Smooth muscle cell of the brain vasculature (primary cell): Measurements from ENCODE around the gene TEX2.

Experiments used
- DNase-seq: peaks from one replicate; pipeline ENCODE4 v3.0.0-alpha.2; 2012; ENCODE audit warnings: low read depth, low spot score

The TEX2 gene

GRCh38 chr17:64160378-64160777, 102.7 kb downstream of the TEX2 start:
- no peak for DNase-seq

DNA sequence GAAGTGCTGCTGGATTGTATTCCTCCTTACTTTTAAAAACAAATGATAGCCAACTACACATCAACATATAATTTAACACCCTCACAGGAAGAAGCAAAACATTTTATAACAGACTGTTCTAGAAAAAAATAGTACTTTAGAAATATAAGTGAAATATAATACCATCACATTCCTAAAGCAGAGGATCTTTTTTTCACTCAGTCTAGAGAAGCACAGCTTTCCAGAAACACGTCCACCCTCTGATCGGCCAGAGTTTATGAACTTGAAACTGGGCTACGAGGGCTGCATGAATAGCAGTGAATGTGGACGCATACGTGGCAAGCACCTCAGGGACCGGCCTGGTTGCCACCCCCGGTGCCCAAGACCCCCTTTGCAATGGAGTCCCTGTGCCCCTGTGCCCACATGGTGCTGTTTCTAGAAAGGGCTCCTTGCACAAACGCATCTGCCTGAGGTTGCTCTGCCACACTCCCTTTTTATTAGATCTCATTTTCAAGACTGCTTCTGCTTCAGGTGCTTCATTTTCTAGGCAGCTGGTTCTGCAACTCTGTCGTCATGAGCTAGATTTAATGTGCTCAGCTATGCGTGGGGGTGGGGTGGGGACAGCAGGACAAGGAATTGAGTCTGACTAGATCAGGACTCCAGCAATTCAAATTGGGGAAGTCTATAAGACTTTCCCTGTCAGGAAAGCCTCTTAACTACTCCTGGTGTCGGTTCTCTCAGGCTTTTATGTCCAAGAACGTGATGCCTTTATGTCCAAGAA, 104.0 kb downstream of the TEX2 start:
- no peak for DNase-seq

DNA sequence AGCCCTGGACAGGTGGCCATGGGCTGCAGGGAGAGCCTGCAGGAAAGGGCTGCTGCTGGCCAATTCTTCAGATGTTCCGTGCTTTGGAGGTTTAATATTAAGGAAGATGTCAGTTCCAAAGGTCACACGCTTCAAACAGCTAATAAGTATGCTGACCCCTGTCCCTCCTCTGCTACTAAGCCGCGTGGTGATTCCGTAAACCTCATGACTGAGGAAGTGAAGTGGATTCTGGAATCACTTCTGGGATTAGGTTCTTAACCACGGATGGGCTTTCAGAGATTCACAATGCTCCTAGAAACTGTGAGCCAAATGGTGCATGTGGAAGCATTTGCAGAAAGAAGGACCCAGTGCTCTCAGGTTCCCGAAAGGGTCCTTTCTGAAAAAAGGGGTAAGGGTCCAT, 104.7 kb downstream of the TEX2 start:
- no peak for DNase-seq

DNA sequence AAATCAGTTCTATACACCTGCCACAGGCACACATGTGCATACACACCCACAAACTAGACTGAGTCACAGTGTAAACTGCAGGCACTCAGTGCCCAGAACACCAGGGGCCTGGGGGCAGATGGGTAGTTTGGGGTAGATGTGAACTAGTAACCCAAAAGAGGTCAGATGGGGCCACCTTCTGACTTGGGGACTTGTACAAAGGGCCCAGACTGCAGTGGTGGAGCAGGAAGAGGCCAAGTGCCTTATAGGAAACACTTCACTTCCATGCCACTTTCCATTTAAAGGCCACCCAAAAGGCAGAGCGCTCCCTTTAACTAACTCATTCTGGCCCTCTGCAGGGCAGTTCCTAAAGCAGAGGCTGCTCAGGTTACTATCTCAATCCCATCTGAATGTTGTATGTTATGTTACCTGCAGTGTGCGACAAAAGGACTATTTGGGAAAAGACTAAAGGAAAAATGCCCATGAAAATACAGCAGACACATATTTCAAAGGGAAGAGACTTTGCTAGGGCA, 105.3 kb downstream of the TEX2 start:
- no peak for DNase-seq

DNA sequence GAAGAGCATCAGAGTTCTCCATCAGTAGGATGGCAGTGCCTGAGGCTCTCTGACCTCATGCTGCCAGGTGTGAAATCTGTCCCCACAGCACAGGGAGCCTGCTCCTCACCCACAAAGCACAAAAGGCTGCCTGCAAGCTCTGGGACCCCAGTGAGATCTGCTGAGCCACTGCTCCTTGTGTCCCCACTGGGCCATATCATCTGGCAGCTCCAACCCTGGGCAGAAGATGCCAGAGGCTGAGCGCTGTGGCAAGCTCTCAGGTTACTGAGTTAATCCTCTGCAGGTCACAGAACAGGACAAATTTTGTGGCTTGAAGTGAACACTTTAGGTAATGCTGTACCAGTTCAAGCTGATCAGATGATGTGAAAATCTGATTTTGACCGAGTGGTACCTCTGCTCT, 106.4 kb downstream of the TEX2 start:
- no peak for DNase-seq

- DNase-seq, result no peak
These were observed 107.1 kb downstream of the TEX2 start for GRCh38 chr17:64155751-64156544.

GRCh38 chr17:64155129-64155528, 107.9 kb downstream of the TEX2 start:
- no peak for DNase-seq

- DNase-seq, result no peak
These were observed 108.3 kb downstream of the TEX2 start for GRCh38 chr17:64154717-64155116.

DNA sequence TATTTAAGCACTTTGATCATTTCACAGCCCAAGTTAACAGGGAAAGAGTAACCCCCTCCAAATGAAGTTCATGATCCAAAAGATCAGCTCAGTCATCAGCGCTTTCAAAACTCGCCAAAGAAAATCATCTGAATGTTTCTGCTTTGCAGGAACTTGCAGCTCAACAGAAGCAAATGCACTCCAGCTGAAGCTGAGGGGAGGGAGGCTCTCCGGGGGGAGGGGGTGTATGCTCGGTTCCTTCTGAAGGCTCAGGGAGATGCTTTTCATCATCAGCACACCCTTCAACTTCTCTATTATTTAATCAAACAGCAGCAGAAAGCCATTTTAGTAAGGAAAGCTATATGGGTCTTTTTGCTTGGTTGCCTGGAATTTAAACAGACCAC, 108.8 kb downstream of the TEX2 start:
- DNase-seq, result no peak

DNA sequence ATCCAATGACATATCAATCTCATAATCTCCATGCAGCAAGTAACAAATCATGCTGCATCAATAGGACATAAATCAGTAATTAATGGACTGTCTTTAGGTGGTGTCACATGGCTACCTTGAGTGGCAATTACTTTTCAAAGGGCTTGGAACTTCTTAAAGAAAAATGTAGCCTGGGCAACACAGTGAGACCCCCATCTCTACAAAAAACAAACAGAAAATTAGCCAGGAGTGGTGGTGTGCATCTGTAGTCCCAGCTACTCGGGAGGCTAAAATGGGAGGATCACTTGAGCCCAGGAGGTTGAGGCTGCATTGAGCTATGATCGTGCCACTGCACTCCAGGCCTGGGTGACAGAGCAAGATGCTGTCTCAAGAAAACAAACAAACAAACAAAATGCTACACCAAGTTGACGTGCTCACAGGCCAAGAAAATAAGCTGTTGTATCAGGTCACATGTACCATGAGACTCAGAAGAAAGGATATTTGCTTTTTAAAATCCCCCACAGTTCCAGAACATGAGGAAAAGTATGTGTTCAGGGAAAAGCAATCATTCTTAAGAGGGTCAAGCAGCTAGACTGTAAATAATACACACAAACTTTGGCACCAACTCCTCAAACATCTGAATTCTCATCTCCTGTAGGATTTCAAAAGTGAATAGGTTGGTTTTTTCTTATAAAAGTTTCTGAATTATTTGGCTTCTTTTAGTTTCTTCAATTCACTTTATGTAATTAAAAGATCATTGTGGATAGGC, 109.3 kb downstream of the TEX2 start:
- no peak for DNase-seq

DNA sequence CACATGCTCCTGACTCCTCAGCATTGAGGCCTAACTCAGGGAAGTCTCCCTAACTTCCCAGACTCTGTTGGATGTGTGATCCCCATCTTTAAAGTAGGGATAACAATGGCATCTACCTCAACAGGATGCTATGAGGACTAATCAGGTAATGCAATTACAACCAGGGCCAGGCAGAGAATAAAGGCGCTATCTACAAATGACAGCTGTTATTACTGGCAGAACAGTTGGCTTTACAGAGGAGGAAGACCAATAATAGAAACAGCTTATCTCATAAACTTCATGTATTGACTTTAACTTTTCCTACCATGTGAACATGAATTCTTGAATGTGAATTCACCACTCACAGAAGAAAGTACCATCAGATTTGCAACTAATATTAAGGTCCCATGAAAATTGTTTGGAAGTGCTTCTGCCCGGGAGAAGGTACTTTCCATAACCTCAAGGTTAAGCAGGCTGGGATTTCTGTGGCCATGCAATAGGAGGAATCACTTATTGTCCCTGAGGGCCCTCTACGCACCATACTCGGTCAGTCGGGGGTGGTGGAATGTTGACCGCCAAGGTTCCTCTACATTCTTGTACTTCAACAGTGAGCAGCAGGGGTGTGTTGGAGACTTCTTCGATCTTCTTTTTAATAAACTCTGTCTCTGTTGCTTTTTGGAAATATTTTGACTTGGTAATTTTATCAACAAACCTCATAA, 110.5 kb downstream of the TEX2 start:
- DNase-seq, result no peak

DNA sequence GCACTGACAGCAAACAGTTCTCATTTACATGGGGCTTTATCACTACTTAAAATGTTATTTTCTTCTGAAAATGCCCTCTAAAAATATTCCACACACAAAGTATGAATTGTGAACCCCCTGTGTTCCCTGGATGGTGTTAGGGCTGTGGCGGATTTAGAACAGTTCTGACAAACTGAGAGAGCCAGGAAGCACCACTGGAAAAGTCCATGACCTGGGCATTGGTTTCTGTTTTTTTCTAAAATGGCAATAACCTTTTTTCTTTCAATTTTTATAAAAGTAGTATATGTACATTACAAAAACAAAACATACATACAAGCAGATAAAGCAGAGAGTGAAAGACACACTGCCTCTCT, 112.1 kb downstream of the TEX2 start:
- no peak for DNase-seq

GRCh38 chr17:64150237-64151015, 112.6 kb downstream of the TEX2 start:
- DNase-seq, result no peak

- no peak for DNase-seq
These were observed 113.9 kb downstream of the TEX2 start for GRCh38 chr17:64149196-64149595.

DNA sequence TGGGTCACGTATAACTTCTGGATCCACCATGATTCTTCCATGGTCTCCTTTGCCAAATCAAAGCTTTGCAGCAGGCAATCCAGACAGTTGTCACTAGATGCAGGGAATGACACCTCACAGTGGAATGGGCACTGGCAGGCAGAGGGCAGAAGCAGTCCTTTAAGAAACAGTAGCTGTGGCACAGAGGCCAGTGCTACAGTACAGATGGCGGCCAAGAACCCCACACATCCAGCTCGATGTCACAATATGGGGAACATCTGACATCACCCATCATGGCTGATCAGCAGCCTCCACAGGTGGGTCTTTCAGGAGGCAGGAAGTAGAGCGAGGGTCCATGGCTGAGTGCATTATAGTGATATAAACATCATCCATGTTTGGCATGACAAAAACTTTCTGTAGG, 114.4 kb downstream of the TEX2 start:
- no peak for DNase-seq

- no peak for DNase-seq
These were observed 114.9 kb downstream of the TEX2 start for GRCh38 chr17:64148017-64148631.

GRCh38 chr17:64147110-64148016, 115.7 kb downstream of the TEX2 start:
- no peak for DNase-seq

- DNase-seq, result no peak
These were observed 116.5 kb downstream of the TEX2 start for GRCh38 chr17:64146418-64147109.
